ENCODE measurements around the gene SIN3B. TPM values are rescaled to one million over a fixed set of nuclear protein-coding genes. Genes with fewer than 3 reads are reported as not detected.

Gene SIN3B
- total RNA-seq, 1 experiment from 2014 or later: 31.6 TPM

DNA sequence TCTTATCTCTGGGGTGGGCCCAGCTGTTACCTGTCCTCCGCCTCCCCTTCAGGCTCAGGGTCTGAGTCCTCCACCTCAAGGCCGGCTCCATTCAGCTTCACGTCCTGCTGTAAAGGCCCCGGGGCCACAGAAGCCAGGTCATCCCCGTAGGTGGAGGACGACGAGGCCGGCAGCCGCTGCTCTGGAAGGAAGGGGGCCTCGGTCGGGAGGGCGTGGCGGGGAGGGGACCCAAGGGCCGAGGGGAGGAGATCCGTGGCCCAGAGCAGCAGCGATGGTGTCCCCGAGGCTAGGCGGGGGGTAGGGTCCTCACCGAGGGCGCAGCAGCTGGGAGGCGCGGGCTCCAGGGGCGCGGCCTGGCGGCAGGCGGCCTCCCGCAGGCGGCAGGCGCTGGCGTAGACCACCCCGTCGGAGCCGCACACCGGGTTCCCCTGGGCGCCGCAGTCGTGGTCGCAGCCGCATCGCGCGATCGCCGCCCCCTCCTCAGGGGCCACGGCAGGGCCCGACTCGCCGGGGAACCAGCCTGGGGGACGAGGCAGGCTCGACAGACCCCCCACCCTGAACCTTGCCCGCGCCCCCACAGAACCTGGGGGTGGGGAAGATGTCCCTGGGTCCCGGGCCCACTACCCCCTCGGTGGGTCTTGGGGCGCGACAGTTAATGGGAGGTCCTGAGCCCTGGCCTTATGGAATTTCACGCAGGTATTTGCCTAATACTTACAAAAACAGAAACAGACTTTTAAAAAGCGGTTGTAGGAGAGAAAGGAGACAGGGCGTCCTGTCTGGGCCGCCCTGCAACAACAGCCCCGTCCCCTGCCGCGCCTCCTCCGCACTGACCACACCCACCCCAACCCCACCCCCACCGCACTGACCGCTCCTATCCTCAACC lies 67.2 kb downstream of the SIN3B start:
- no peak for DNase-seq (ENCODE audit: low spot score)
- in situ Hi-C loops (cut with HindIII; ENCODE audit: low sequenced_read_pairs): no loop called here

- in situ Hi-C loops (cut with HindIII; ENCODE audit: low sequenced_read_pairs): no loop called here
- peak; percentile 33 for DNase-seq (ENCODE audit: low spot score)
Observed at GRCh38 chr19:16897029-16897855, 68.0 kb downstream of the SIN3B start.

- DNase-seq (ENCODE audit: low spot score): no peak
- in situ Hi-C loops (cut with HindIII; ENCODE audit: low sequenced_read_pairs): no loop called here
Observed at GRCh38 chr19:16897856-16898161, 68.6 kb downstream of the SIN3B start.

- DNase-seq (ENCODE audit: low spot score): no peak
- in situ Hi-C loops (cut with HindIII; ENCODE audit: low sequenced_read_pairs): no loop called here
Observed at GRCh38 chr19:16898361-16899015, 69.3 kb downstream of the SIN3B start.

GRCh38 chr19:16899566-16900075 lies 70.4 kb downstream of the SIN3B start:
- DNase-seq (ENCODE audit: low spot score): peak; percentile 2
- in situ Hi-C loops (cut with HindIII; ENCODE audit: low sequenced_read_pairs): no loop called here

DNA sequence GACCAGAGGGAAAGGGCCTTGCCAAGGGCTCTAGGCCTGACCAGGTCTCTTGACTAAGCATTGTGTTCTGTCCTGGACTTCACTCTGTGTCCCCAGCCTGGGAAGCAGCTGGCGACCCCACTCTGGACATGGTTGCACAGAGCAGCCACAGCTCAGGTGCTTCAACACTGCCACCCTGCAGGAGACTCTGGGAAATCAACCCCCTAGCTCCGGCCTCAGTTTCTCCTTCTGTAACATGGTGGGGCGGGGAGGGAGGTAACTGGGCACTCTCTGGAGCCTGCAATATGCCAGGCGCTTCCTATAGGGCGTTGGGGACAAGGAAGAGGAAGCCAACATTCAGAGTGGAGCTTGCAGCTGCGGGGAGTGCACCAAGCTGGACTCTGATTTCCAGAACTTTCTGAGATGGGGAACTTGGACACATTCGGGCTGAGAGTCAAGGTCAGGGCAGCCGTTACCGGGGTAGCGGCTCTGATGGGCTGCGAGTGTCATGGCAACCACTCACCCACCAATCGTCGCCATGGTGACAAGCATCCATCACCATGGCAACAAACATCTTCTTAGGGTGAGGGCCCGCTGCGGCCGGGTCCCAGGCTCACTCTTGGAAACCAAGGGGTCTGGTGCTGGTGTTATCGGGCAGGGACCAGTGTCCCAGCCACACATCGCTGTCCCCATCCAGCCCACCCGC lies 72.4 kb downstream of the SIN3B start:
- in situ Hi-C loops (cut with HindIII; ENCODE audit: low sequenced_read_pairs): no loop called here
- DNase-seq (ENCODE audit: low spot score): no peak

DNA sequence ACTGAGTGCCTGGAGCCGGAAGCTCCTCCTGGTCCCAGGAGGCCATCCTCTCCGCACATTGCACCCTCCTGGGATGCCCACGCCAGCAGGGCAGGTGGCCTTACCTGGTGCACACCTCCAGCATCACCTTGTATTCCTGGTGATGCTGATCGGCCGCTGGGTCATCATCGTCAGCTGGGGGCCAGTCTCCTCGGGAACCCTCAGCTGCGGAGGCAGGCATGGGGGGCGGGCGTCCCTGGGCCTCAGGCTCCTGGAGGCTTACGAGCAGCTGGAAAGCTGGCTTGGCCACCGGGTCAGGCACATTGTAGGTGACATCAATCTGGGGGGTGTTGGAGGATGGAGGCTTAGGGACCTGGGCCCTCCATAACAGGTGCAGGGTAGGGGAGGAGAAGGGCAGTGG lies 73.3 kb downstream of the SIN3B start:
- no peak for DNase-seq (ENCODE audit: low spot score)
- in situ Hi-C loops (cut with HindIII; ENCODE audit: low sequenced_read_pairs): no loop called here

DNA sequence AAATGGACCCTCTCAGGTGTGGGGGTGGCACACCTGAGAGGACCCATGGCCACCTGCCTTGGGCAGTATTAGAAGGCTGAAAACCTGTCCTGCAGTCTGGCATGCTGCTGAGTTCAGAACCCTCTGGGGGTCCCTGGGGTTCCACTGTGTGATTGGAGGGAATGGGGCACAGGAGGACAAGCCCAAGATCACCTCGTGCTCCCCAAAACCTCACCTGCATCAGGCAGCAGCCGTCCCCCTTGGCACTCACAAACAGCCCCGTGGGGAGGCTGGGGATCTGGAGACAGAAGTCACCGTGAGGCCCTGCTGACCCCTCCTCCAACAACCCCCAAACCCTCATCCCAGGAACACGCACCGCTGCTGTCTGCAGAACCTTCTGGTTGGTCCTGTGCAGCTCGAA lies 74.1 kb downstream of the SIN3B start:
- in situ Hi-C loops (cut with HindIII; ENCODE audit: low sequenced_read_pairs): no loop called here
- DNase-seq (ENCODE audit: low spot score): no peak

- in situ Hi-C loops (cut with HindIII; ENCODE audit: low sequenced_read_pairs): no loop called here
- DNase-seq (ENCODE audit: low spot score): no peak
Observed at GRCh38 chr19:16904599-16904998, 75.4 kb downstream of the SIN3B start.

DNA sequence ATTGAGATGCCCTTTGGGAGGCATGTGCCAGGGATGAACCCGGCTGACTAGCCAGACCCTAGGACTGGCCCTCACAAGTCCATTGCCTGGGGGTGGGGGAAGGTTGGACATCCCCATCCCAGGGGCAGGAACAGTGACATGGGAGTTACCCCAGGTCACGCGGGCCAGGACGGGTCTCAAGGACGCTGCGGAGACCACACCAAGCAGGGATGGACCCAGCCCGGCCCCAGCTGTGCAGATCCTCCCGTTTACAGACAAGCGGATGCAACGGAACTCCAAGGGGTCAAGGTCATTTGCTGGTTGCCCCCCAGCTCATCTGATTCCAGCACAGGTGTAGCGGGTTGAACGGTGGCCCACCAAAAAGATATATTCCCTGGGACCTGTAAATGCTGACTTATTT lies 79.6 kb downstream of the SIN3B start:
- no peak for DNase-seq (ENCODE audit: low spot score)
- in situ Hi-C loops (cut with HindIII; ENCODE audit: low sequenced_read_pairs): no loop called here

DNA sequence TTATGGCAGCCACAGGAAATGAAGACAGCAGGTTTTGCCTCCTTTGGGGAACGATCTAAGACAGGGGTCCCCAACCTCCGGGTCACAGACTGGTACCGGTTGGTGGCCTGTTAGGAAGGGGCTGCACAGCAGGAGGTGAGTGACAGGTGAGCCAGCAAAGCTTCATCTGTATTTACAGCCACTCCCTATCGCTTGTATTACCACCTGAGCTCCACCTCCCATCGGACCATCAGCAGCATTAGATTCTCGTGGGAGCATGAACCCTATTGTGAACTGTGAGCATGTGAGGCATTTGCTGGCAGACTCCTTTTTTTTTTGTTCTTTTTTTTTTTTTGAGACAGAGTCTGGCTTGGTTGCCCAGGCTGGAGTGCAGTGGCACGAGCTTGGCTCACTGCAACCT lies 81.8 kb downstream of the SIN3B start:
- in situ Hi-C loops (cut with HindIII; ENCODE audit: low sequenced_read_pairs): no loop called here
- no peak for DNase-seq (ENCODE audit: low spot score)

DNA sequence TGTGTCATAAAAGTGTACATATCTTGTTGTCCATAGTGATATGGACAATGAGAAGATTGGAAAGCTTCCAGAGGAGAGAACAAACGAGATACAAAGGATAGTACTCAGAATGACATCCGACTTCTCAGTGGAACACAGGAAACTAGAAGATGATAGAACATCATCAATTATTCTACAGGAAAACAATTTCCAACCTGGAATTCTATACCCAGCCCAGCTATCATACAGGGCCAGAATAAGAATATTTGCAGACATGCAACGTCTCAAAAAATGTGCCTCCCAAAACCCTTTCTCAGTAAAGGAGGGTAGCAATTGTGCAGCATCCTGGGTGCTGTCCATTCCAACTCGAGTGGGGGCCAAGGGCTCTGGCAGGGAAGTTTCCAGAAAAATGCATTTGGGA lies 83.6 kb downstream of the SIN3B start:
- in situ Hi-C loops (cut with HindIII; ENCODE audit: low sequenced_read_pairs): no loop called here
- DNase-seq (ENCODE audit: low spot score): no peak

DNA sequence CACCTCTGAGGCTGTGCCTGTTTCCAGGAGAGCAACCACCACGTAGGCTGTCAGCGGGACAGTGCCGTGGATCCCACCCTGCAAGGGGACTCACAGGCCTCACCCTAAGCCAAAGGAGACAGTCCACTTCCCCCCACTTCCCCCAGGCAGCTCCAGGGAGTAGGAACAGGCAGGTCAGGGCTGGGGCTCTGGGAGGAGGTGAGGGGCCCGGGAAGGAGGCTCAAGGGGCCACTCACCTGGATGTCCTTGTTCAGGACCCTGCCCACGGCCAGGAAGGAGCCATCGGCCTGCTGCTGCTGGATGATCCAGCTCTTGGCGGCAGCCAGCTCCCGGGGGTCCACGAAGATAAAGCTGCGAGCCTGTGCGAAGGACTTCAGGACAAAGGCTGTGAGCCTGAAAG lies 85.2 kb downstream of the SIN3B start:
- no peak for DNase-seq (ENCODE audit: low spot score)
- in situ Hi-C loops (cut with HindIII; ENCODE audit: low sequenced_read_pairs): no loop called here

- in situ Hi-C loops (cut with HindIII; ENCODE audit: low sequenced_read_pairs): no loop called here
- no peak for DNase-seq (ENCODE audit: low spot score)
Observed at GRCh38 chr19:16915135-16915534, 85.9 kb downstream of the SIN3B start.

GRCh38 chr19:16915734-16916133 lies 86.5 kb downstream of the SIN3B start:
- in situ Hi-C loops (cut with HindIII; ENCODE audit: low sequenced_read_pairs): no loop called here
- no peak for DNase-seq (ENCODE audit: low spot score)

DNA sequence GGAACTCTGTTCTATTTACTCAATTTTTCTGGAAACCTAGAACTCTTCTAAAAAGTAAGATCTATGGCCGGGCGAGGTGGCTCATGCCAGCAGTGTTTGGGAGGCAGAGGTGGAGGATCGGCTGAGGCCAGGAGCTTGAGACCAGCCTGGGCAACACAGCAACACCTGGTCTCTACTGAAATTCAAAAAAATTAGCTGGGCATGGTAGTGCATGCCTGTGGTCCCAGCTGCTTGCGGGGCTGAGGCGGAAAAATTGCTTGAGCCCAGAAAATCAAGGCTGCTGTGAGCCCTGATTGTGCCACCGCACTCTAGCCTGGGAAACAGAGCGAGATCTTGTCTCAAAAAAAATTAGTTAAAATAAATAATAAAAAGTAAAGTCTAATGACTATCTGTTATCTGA lies 88.2 kb downstream of the SIN3B start:
- in situ Hi-C loops (cut with HindIII; ENCODE audit: low sequenced_read_pairs): no loop called here
- no peak for DNase-seq (ENCODE audit: low spot score)

DNA sequence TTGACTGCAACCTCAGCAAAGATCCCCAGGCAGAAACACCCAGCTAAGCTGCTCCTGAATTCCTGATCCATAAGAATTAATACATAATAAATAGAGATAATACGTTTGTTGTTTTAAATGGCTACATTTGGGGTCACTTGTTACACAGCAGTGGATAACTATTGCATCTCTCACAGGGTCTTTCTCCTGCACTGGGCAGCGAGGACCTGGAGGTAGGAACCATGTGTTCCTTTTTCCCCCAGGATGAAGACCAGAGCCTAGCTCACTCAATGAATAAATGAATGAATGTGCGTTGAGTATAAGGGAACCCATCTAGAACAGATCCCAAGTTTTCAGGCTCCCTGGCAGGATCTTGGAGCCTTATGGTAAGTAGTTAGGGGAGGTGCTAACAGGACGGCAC lies 90.3 kb downstream of the SIN3B start:
- in situ Hi-C loops (cut with HindIII; ENCODE audit: low sequenced_read_pairs): no loop called here
- no peak for DNase-seq (ENCODE audit: low spot score)

GRCh38 chr19:16920816-16921529 lies 91.8 kb downstream of the SIN3B start:
- in situ Hi-C loops (cut with HindIII; ENCODE audit: low sequenced_read_pairs): no loop called here
- DNase-seq (ENCODE audit: low spot score): no peak
